IMR-90 (cell line): ENCODE results near the gene SF3A1. TPM values are rescaled to one million over a fixed set of nuclear protein-coding genes. Genes with fewer than 3 reads are reported as not detected.

ENCODE experiments used
- ATAC-seq: fragments of 200-7000 bp; cut with Tn5 transposase; 2 replicates; pipeline ENCODE4 v1.9.1; 2020; ENCODE audit warnings: low read depth, mild to moderate bottlenecking, moderate library complexity
- BruUV-seq: library from RNA; stranded (reverse); fragments of 400-500 nt; replicated peaks from 2 replicates; lab custom pipeline; 2021; lab: Mats Ljungman, UMichigan
- CTCF ChIA-PET: fragments of 300-600 bp; formaldehyde crosslinking; extraction: SDS; loops from one replicate; lab custom pipeline; 2021; ENCODE audit warnings: antibody characterized with exemption; lab: Yijun Ruan, JAX
- POLR2A ChIA-PET: fragments of 300-600 bp; sonication (Branson Sonifier 250); formaldehyde crosslinking; loops from one replicate; lab custom pipeline; 2022; ENCODE audit warnings: antibody characterized with exemption; ENCODE audit not compliant: unreplicated experiment; lab: Charles Lee
- DNase-seq: peaks from one replicate; pipeline ENCODE4 v3.0.0; 2013
- H2AFZ ChIP-seq: replicated peaks from 2 replicates; pipeline ENCODE3; 2013; ENCODE audit warnings: low read length, mild to moderate bottlenecking; ENCODE audit not compliant: poor library complexity
- H2AK5ac ChIP-seq: 2 replicates; pipeline ENCODE4 v1.6.1; 2013; ENCODE audit warnings: low read depth, low read length, inconsistent platforms
- H2AK9ac ChIP-seq: replicated peaks from 2 replicates; pipeline ENCODE3; 2013; ENCODE audit warnings: mild to moderate bottlenecking, low read depth, low read length, moderate library complexity; ENCODE audit not compliant: poor library complexity
- H2BK120ac ChIP-seq: 2 replicates; pipeline ENCODE4 v1.6.1; 2013; ENCODE audit warnings: low read depth, low read length, inconsistent platforms
- H2BK15ac ChIP-seq: 3 replicates; pipeline ENCODE4 v1.6.1; 2013; ENCODE audit warnings: low read depth, low read length, inconsistent platforms
- H2BK20ac ChIP-seq: 2 replicates; pipeline ENCODE4 v1.6.1; 2013; ENCODE audit warnings: low read depth, mild to moderate bottlenecking, inconsistent platforms, low read length, moderate library complexity
- H2BK5ac ChIP-seq: 2 replicates; pipeline ENCODE4 v1.6.1; 2013; ENCODE audit warnings: mild to moderate bottlenecking, low read depth, low read length, inconsistent platforms; ENCODE audit not compliant: poor library complexity, severe bottlenecking
- H3K14ac ChIP-seq: replicated peaks from 2 replicates; pipeline ENCODE4 v1.6.1; 2013; ENCODE audit warnings: low read depth, low read length, inconsistent platforms
- H3K18ac ChIP-seq: 2 replicates; pipeline ENCODE4 v1.6.1; 2013; ENCODE audit warnings: low read depth, low read length, control low read depth
- H3K23ac ChIP-seq: 2 replicates; pipeline ENCODE4 v1.6.1; 2013; ENCODE audit warnings: low read depth, low read length, inconsistent platforms
- H3K27ac ChIP-seq: 2 replicates; pipeline ENCODE4 v1.5.1; 2013; ENCODE audit warnings: mild to moderate bottlenecking, control low read depth, low read length; ENCODE audit not compliant: insufficient read depth
- H3K27me3 ChIP-seq: 2 replicates; pipeline ENCODE4 v1.6.1; 2013; ENCODE audit warnings: low read length; ENCODE audit not compliant: control insufficient read depth, insufficient read depth
- H3K36me3 ChIP-seq: 2 replicates; pipeline ENCODE4 v1.6.1; 2013; ENCODE audit warnings: low read length, mixed read lengths; ENCODE audit not compliant: control insufficient read depth, insufficient read depth
- H3K4ac ChIP-seq: 2 replicates; pipeline ENCODE4 v1.6.1; 2013; ENCODE audit warnings: low read depth, low read length, inconsistent platforms
- H3K4me1 ChIP-seq: 2 replicates; pipeline ENCODE4 v1.6.1; 2013; ENCODE audit warnings: low read length, mixed read lengths; ENCODE audit not compliant: control insufficient read depth, insufficient read depth
- H3K4me2 ChIP-seq: 2 replicates; pipeline ENCODE4 v1.6.1; 2013; ENCODE audit warnings: low read depth, mild to moderate bottlenecking, control low read depth, low read length, moderate library complexity
- H3K4me3 ChIP-seq: 2 replicates; pipeline ENCODE4 v1.5.1; 2013; ENCODE audit warnings: low read depth, mild to moderate bottlenecking, control low read depth, low read length, moderate library complexity; ENCODE audit not compliant: insufficient read depth
- H3K56ac ChIP-seq: 2 replicates; pipeline ENCODE4 v1.6.1; 2013; ENCODE audit warnings: low read length, inconsistent platforms; ENCODE audit not compliant: insufficient read depth; ENCODE audit errors: extremely low read depth
- H3K79me1 ChIP-seq, 2 experiments: 2 replicates each; pipeline ENCODE4 v1.6.1; 2013; ENCODE audit warnings: low read length in 2 of 2, inconsistent platforms in 1 of 2, low read depth in 1 of 2
- H3K9ac ChIP-seq: 2 replicates; pipeline ENCODE4 v1.6.1; 2013; ENCODE audit warnings: low read depth, low read length, control low read depth
- H3K9me1 ChIP-seq: 2 replicates; pipeline ENCODE4 v1.6.1; 2013; ENCODE audit warnings: low read length, inconsistent platforms; ENCODE audit not compliant: insufficient read depth
- H3K9me3 ChIP-seq: 2 replicates; pipeline ENCODE4 v1.6.1; 2013; ENCODE audit warnings: low read length; ENCODE audit not compliant: control insufficient read depth, insufficient read depth
- H4K20me1 ChIP-seq: 2 replicates; pipeline ENCODE4 v1.6.1; 2013; ENCODE audit warnings: low read length, inconsistent platforms; ENCODE audit not compliant: insufficient read depth
- H4K5ac ChIP-seq: 2 replicates; pipeline ENCODE4 v1.6.1; 2013; ENCODE audit warnings: mild to moderate bottlenecking, low read depth, low read length, control low read depth
- H4K8ac ChIP-seq, 2 experiments: 2 replicates each; pipeline ENCODE4 v1.6.1; 2013; ENCODE audit warnings: low read depth in 2 of 2, low read length in 2 of 2, control low read depth in 1 of 2, inconsistent platforms in 1 of 2
- H4K91ac ChIP-seq: 2 replicates; pipeline ENCODE4 v1.6.1; 2013; ENCODE audit warnings: low read depth, low read length, inconsistent platforms; ENCODE audit not compliant: insufficient read depth
- CHD1 ChIP-seq: IDR thresholded peaks from 2 replicates; pipeline ENCODE4 v1.6.1; 2012; ENCODE audit warnings: low read depth, low read length, improper control_type of control experiment
- MAFK ChIP-seq: IDR thresholded peaks from 2 replicates; pipeline ENCODE4 v1.6.1; 2012; ENCODE audit warnings: low read depth, low read length, improper control_type of control experiment
- MXI1 ChIP-seq: IDR thresholded peaks from 2 replicates; pipeline ENCODE4 v1.6.1; 2012; ENCODE audit warnings: low read depth, mild to moderate bottlenecking, low read length, moderate library complexity, borderline replicate concordance
- NFE2L2 ChIP-seq: fragments of 150-350 bp; IDR thresholded peaks from 2 replicates; pipeline ENCODE4 v1.6.1; 2016; ENCODE audit warnings: low read depth, mild to moderate bottlenecking, low read length
- POLR2A ChIP-seq: IDR thresholded peaks from 2 replicates; pipeline ENCODE4 v1.6.1; 2012; ENCODE audit warnings: mild to moderate bottlenecking, low read depth, low read length
- SMC3 ChIP-seq: fragments of 150-350 bp; IDR thresholded peaks from 2 replicates; pipeline ENCODE4 v1.6.1; 2016; ENCODE audit warnings: low read depth, mild to moderate bottlenecking, antibody characterized with exemption, low read length, moderate library complexity
- WGBS, 2 experiments: methylation state at CpG; one replicate each; pipeline versions ENCODE4 v1.1.5 to v1.1.7; 2013; ENCODE audit warnings: missing lambda C conversion rate in 2 of 2; ENCODE audit not compliant: insufficient read length in 1 of 2; ENCODE audit errors: extremely low coverage in 2 of 2; 5-methylcytosine and 5-hydroxymethylcytosine counted together
- dilution Hi-C: fragments of 300-500 bp; cut with HindIII; formaldehyde crosslinking; loops from one replicate; pipeline ENCODE4 v1.14.3; 2018; ENCODE audit warnings: low sequenced_read_pairs; ENCODE audit not compliant: unreplicated experiment
- in situ Hi-C: fragments of 300-500 bp; cut with MboI; formaldehyde crosslinking; loops from 3 replicates; pipeline ENCODE4 v1.14.3; 2019; ENCODE audit warnings: low sequenced_read_pairs, inconsistent platforms, mixed read lengths
- intact Hi-C: fragments of 100-400 bp; cut with micrococcal nuclease; formaldehyde crosslinking; loops from 2 replicates; pipeline ENCODE4 v1.10.0; 2022
- polyA plus RNA-seq, 3 experiments: library from polyadenylated mRNA; depleted of rRNA; stranded (reverse); fragments of >200 nt; gene quantifications; 2 replicates each; pipeline ENCODE4 v1.2.3, GENCODE V29; 2012; ENCODE audit warnings: low replicate concordance in 1 of 3
- total RNA-seq: library from RNA; depleted of rRNA; stranded (reverse); fragments of >200 nt; gene quantifications from 2 replicates; pipeline ENCODE4 v1.2.3, GENCODE V29; 2012

Gene SF3A1
- total and polyA plus RNA-seq, 2 of the 4 experiments (the other 2 are of a cell fraction): 36.9 to 67.2 TPM

- H3K9me3 ChIP-seq: no peaks in the 10 kb centered on the region
- H3K9ac ChIP-seq: no peak overlapping the region
- ChIA-PET CTCF (no interaction called here), POLR2A (no interaction called here)
- DNase-seq: no peak
- H3K27ac ChIP-seq: no peak overlapping the region
- H2BK15ac ChIP-seq: no peak overlapping the region
- H2AFZ ChIP-seq: no peak overlapping the region
- H3K14ac ChIP-seq: no peak overlapping the region
- no peak overlapping the region for H3K4me2 ChIP-seq
- no peak for ATAC-seq
- peaks cover 6% of the 10 kb centered on the region; the same call in 1 of the 2 replicates for H3K4me1 ChIP-seq
- intact Hi-C loops (no loop called here), in situ Hi-C loops (no loop called here), dilution Hi-C loops (no loop called here)
- H3K18ac ChIP-seq: no peak overlapping the region
- no TSS peak for BruUV-seq
- H2AK5ac ChIP-seq: no peak overlapping the region
- H3K79me1 ChIP-seq: peaks cover 27 to 32% of the 10 kb centered on the region in 2 experiments
- H3K56ac ChIP-seq: no peak overlapping the region
- no peak overlapping the region for H4K5ac ChIP-seq
- no peak overlapping the region for H2BK120ac ChIP-seq
- H2AK9ac ChIP-seq: no peak overlapping the region
- H3K9me1 ChIP-seq: no peaks in the 10 kb centered on the region; the same call in 1 of the 2 replicates
- H3K36me3 ChIP-seq: peaks cover 78% of the 10 kb centered on the region
- no peak overlapping the region for H2BK20ac ChIP-seq
- H3K23ac ChIP-seq: no peak overlapping the region
- no peak overlapping the region for H4K8ac ChIP-seq
- no CpG with 5 or more reads among the region's 9 CpGs for WGBS, 2 experiments
- H2BK5ac ChIP-seq: no peak overlapping the region
- TF ChIP-seq MXI1: no peak
- no peak for TF ChIP-seq NFE2L2
- TF ChIP-seq CHD1: no peak
- TF ChIP-seq MAFK: no peak
- TF ChIP-seq POLR2A: no peak
- TF ChIP-seq SMC3: no peak
- peaks cover 22% of the 10 kb centered on the region for H4K20me1 ChIP-seq
- H3K4ac ChIP-seq: no peak overlapping the region
- no peak overlapping the region for H4K91ac ChIP-seq
- no peak overlapping the region for H3K4me3 ChIP-seq
- H3K27me3 ChIP-seq: no peaks in the 10 kb centered on the region
These were observed 58.5 kb downstream of the SF3A1 start for GRCh38 chr22:30297991-30298701.
